Measurements from ENCODE around the gene ATP6V1G2. TPM values are rescaled to one million over a fixed set of nuclear protein-coding genes. Genes with fewer than 3 reads are reported as not detected.

The ATP6V1G2 gene
- total RNA-seq, 1 experiment from 2014 or later, result 3.1 TPM

- intact Hi-C loops (cut with micrococcal nuclease; ENCODE audit: unreplicated experiment), result no loop called here
Measured at GRCh38 chr6:31579546-31580437, 33.4 kb upstream of the ATP6V1G2 start.

GRCh38 chr6:31579119-31579505 is 32.7 kb upstream of the ATP6V1G2 start:
- no peak for DNase-seq (ENCODE audit: low spot score)
- Histone ChIP-seq H3K4me1 (ENCODE audit: insufficient read depth, low read length, poor library complexity, severe bottlenecking) (peaks cover 5% of the 10 kb centered on the region), H3K27me3 (replicated peaks; ENCODE audit: insufficient read depth, low read depth, low read length, poor library complexity) (no peaks in the 10 kb centered on the region), H3K27ac (ENCODE audit: low read depth, low read length, poor library complexity, severe bottlenecking) (no peak overlapping the region), H3K36me3 (ENCODE audit: insufficient read depth, low read length, poor library complexity, severe bottlenecking) (no peaks in the 10 kb centered on the region), H3K4me3 (ENCODE audit: low read depth, low read length, poor library complexity, severe bottlenecking) (no peak overlapping the region), H3K9me3 (ENCODE audit: low read depth, low read length, poor library complexity, severe bottlenecking) (no peaks in the 10 kb centered on the region)
- intact Hi-C loops (cut with micrococcal nuclease; ENCODE audit: unreplicated experiment), result no loop called here
- no TSS peak for BruUV-seq (replicated peaks)
- TF ChIP-seq CTCF (conservative IDR thresholded peaks at IDR 0.05; ENCODE audit: low read depth, low read length), result no peak
- no peak for TF ChIP-seq EZH2 (IDR thresholded peaks at IDR 0.05; ENCODE audit: borderline replicate concordance, low read depth, low read length, poor library complexity, severe bottlenecking)
- ChIA-PET CTCF (no interaction called here), POLR2A (ENCODE audit: low non-redundant PET) (no interaction called here)

More at GRCh38 chr6:31579546-31580437, 33.4 kb upstream of the ATP6V1G2 start:
- BruUV-seq (replicated peaks), result no TSS peak
- Histone ChIP-seq H3K4me3 (ENCODE audit: low read depth, low read length, poor library complexity, severe bottlenecking) (no peak overlapping the region), H3K9me3 (ENCODE audit: low read depth, low read length, poor library complexity, severe bottlenecking) (no peaks in the 10 kb centered on the region), H3K4me1 (ENCODE audit: insufficient read depth, low read length, poor library complexity, severe bottlenecking) (peaks cover 5% of the 10 kb centered on the region), H3K27ac (ENCODE audit: low read depth, low read length, poor library complexity, severe bottlenecking) (no peak overlapping the region), H3K36me3 (ENCODE audit: insufficient read depth, low read length, poor library complexity, severe bottlenecking) (no peaks in the 10 kb centered on the region), H3K27me3 (replicated peaks; ENCODE audit: insufficient read depth, low read depth, low read length, poor library complexity) (no peaks in the 10 kb centered on the region)
- CTCF ChIA-PET, result interaction anchor here (1.1 to 2.6 kb wide), 3 partner anchors 16 to 84 kb away, joined by 3 to 23 read pairs (median 9); no protein-coding TSS in a partner anchor
- TF ChIP-seq CTCF (conservative IDR thresholded peaks at IDR 0.05; ENCODE audit: low read depth, low read length) (no peak), EZH2 (IDR thresholded peaks at IDR 0.05; ENCODE audit: borderline replicate concordance, low read depth, low read length, poor library complexity, severe bottlenecking) (no peak)
- POLR2A ChIA-PET (ENCODE audit: low non-redundant PET), result no interaction called here
- DNase-seq (ENCODE audit: low spot score), result no peak

GRCh38 chr6:31578184-31579118 is 32.0 kb upstream of the ATP6V1G2 start:
- intact Hi-C loops (cut with micrococcal nuclease; ENCODE audit: unreplicated experiment), result no loop called here
- Histone ChIP-seq H3K9me3 (ENCODE audit: low read depth, low read length, poor library complexity, severe bottlenecking) (no peaks in the 10 kb centered on the region), H3K27me3 (replicated peaks; ENCODE audit: insufficient read depth, low read depth, low read length, poor library complexity) (no peaks in the 10 kb centered on the region), H3K4me1 (ENCODE audit: insufficient read depth, low read length, poor library complexity, severe bottlenecking) (peaks cover 5% of the 10 kb centered on the region), H3K36me3 (ENCODE audit: insufficient read depth, low read length, poor library complexity, severe bottlenecking) (no peaks in the 10 kb centered on the region), H3K27ac (ENCODE audit: low read depth, low read length, poor library complexity, severe bottlenecking) (no peak overlapping the region), H3K4me3 (ENCODE audit: low read depth, low read length, poor library complexity, severe bottlenecking) (no peak overlapping the region)
- ChIA-PET CTCF (no interaction called here), POLR2A (ENCODE audit: low non-redundant PET) (interaction anchor here (0.6 kb wide), 1 partner anchor 21 kb away, joined by 8 read pairs; no protein-coding TSS in a partner anchor)
- BruUV-seq (replicated peaks), result no TSS peak
- DNase-seq (ENCODE audit: low spot score), result no peak
- no peak for TF ChIP-seq EZH2 (IDR thresholded peaks at IDR 0.05; ENCODE audit: borderline replicate concordance, low read depth, low read length, poor library complexity, severe bottlenecking)
- no peak for TF ChIP-seq CTCF (conservative IDR thresholded peaks at IDR 0.05; ENCODE audit: low read depth, low read length)

All from A673 (cell line).